Measurements from ENCODE around the gene SOAT2.

SOAT2 gene

DNA sequence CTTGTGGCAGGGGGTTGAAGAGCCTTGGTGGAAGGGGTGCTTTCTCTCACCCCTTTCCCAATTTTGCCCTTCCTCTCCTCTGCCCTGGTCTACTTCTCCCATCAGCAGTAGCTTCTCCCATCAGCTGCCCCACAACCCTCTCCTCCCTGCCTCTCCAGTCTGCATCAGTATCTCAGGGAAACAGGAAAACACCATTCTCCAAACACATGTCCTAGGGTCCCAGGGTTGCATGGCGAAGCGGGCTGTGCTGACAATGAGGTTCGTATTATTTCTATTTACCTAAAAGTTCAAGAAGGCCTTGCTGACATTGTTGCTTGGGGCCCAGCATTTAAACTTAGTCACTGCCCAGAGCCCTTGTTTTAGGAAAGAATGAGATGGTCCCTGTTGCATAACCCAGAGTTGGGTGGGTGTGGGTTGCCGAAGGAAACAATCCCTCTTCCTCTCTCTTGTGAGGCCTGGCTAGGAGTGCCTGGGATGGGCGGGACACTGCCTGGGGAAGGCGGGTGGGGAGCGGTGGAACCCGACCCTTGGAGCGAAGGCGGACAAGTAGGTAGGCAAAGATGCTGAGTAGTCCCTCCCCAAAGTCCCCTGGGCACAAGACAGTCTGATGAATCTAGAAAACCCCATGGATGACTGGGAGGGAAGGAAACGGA, 7.1 kb upstream of the SOAT2 start:
- H3K36me3 ChIP-seq (ENCODE audit: control insufficient read depth in 4 of 4, insufficient read depth in 4 of 4, low read length in 3 of 4), result no peaks in the 10 kb centered on the region
- POLR2A ChIA-PET, result interaction anchor here (3.9 kb wide), 1 partner anchor 16 kb away, joined by 16 read pairs; the partner anchor contains the start of gene SPRYD3
- CTCF ChIA-PET, result interaction anchor here (1.3 to 14.5 kb wide), 3 partner anchors 11 to 28 kb away, joined by 3 to 361 read pairs (median 26); no protein-coding TSS in a partner anchor
- H3K4me3 ChIP-seq (ENCODE audit: control insufficient read depth in 1 of 7, extremely low read depth in 1 of 7, insufficient read depth in 4 of 7, low read depth in 2 of 7, low read length in 6 of 7), result no peak overlapping the region
- H3K27me3 ChIP-seq (replicated peaks in 2 of 5; ENCODE audit: control insufficient read depth in 4 of 5, insufficient read depth in 5 of 5, low read length in 4 of 5), result no peaks in the 10 kb centered on the region
- no peak for DNase-seq
- H3K4me1 ChIP-seq (ENCODE audit: control extremely low read depth in 1 of 4, control insufficient read depth in 4 of 4, insufficient read depth in 4 of 4, low read length in 3 of 4), result peaks cover 2 to 39% (median 32%) of the 10 kb centered on the region in 4 experiments
- H3K9me3 ChIP-seq (ENCODE audit: control extremely low read depth in 1 of 5, control insufficient read depth in 4 of 5, insufficient read depth in 2 of 5, low read depth in 1 of 5, low read length in 4 of 5), result no peaks in the 10 kb centered on the region
- no peak overlapping the region for H3K27ac ChIP-seq (ENCODE audit: insufficient read depth in 1 of 2, low read depth in 1 of 2, low read length in 2 of 2, poor library complexity in 1 of 2, severe bottlenecking in 2 of 2)
- 97% methylated on average over 9 of the region's 11 CpGs for WGBS (ENCODE audit: insufficient coverage)

DNA sequence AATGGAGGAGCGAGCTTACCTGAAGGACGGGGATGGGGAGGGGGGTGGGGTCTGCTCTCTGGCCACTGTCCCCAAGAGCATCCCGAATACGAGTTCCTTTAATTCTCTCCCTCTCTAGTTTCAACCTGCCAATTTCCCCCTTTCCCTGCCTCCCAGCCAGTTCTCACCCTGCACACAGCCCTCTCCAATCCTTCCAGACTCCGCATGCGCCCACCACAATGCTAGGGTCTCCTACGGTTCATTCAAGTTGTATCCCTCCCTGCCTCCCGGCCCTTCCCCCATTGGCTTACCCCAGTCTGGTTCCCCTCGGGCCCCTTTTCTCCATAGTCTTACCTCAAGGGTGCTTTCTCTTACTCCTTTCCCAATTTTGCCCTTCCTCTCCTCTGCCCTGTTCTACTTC, 6.5 kb upstream of the SOAT2 start:
- ChIA-PET CTCF (interaction anchor here (1.6 to 14.5 kb wide), 3 partner anchors 11 to 64 kb away, joined by 4 to 361 read pairs (median 26); no protein-coding TSS in a partner anchor), POLR2A (interaction anchor here (3.9 kb wide), 1 partner anchor 17 kb away, joined by 16 read pairs; the partner anchor contains the start of gene SPRYD3)
- Histone ChIP-seq H3K36me3 (ENCODE audit: control insufficient read depth in 4 of 4, insufficient read depth in 4 of 4, low read length in 3 of 4) (no peaks in the 10 kb centered on the region), H3K4me3 (ENCODE audit: control insufficient read depth in 1 of 7, extremely low read depth in 1 of 7, insufficient read depth in 4 of 7, low read depth in 2 of 7, low read length in 6 of 7) (peak overlapping the region in 6 of 7 experiments; percentile 35 to 77 (median 67)), H3K27me3 (replicated peaks in 2 of 5; ENCODE audit: control insufficient read depth in 4 of 5, insufficient read depth in 5 of 5, low read length in 4 of 5) (no peaks in the 10 kb centered on the region), H3K27ac (ENCODE audit: insufficient read depth in 1 of 2, low read depth in 1 of 2, low read length in 2 of 2, poor library complexity in 1 of 2, severe bottlenecking in 2 of 2) (no peak overlapping the region), H3K9me3 (ENCODE audit: control extremely low read depth in 1 of 5, control insufficient read depth in 4 of 5, insufficient read depth in 2 of 5, low read depth in 1 of 5, low read length in 4 of 5) (no peaks in the 10 kb centered on the region), H3K4me1 (ENCODE audit: control extremely low read depth in 1 of 4, control insufficient read depth in 4 of 4, insufficient read depth in 4 of 4, low read length in 3 of 4) (peaks cover 2 to 39% (median 32%) of the 10 kb centered on the region in 4 experiments)
- WGBS (ENCODE audit: insufficient coverage), result 63% methylated on average over 5 of the region's 9 CpGs
- DNase-seq, result no peak

DNA sequence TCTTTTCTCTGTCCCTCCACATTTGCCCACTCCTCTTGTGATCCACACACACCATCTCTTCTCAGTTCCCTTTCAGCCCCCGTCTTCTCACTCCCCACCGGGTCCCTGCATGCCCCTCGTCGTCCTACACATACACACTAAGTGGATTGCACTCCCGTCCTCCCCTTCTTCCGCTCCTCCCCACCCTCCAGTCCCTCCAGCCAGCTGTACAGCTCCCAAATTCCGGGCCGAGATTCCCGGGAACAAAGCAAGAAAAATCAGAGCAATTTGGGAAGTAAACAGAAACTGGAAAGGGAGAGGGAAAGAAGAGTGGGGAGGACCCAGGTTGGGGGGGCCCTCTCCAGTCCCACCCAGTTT, 6.1 kb upstream of the SOAT2 start:
- peaks cover 2 to 43% (median 35%) of the 10 kb centered on the region in 4 experiments for H3K4me1 ChIP-seq (ENCODE audit: control extremely low read depth in 1 of 4, control insufficient read depth in 4 of 4, insufficient read depth in 4 of 4, low read length in 3 of 4)
- no peaks in the 10 kb centered on the region for H3K9me3 ChIP-seq (ENCODE audit: control extremely low read depth in 1 of 5, control insufficient read depth in 4 of 5, insufficient read depth in 2 of 5, low read depth in 1 of 5, low read length in 4 of 5)
- no peak overlapping the region for H3K27ac ChIP-seq (ENCODE audit: insufficient read depth in 1 of 2, low read depth in 1 of 2, low read length in 2 of 2, poor library complexity in 1 of 2, severe bottlenecking in 2 of 2)
- no peaks in the 10 kb centered on the region for H3K27me3 ChIP-seq (replicated peaks in 2 of 5; ENCODE audit: control insufficient read depth in 4 of 5, insufficient read depth in 5 of 5, low read length in 4 of 5)
- no peaks in the 10 kb centered on the region for H3K36me3 ChIP-seq (ENCODE audit: control insufficient read depth in 4 of 4, insufficient read depth in 4 of 4, low read length in 3 of 4)
- DNase-seq, result peak in 2 of 3 donors; percentile 18 to 24
- CTCF ChIA-PET, result interaction anchor here (1.3 to 14.5 kb wide), 6 partner anchors 12 to 63 kb away, joined by 3 to 361 read pairs (median 12); no protein-coding TSS in a partner anchor
- peak overlapping the region in 6 of 7 experiments; percentile 35 to 77 (median 67) for H3K4me3 ChIP-seq (ENCODE audit: control insufficient read depth in 1 of 7, extremely low read depth in 1 of 7, insufficient read depth in 4 of 7, low read depth in 2 of 7, low read length in 6 of 7)
- POLR2A ChIA-PET, result interaction anchor here (0.9 to 3.9 kb wide), 2 partner anchors 17 to 50 kb away, joined by 3 to 16 read pairs; partner anchors contain the start of gene SPRYD3
- 0% methylated on average over 5 of the region's 9 CpGs for WGBS (ENCODE audit: insufficient coverage)

- H3K4me3 ChIP-seq (ENCODE audit: control insufficient read depth in 1 of 7, extremely low read depth in 1 of 7, insufficient read depth in 4 of 7, low read depth in 2 of 7, low read length in 6 of 7), result peak within 1 kb of the TSS; percentile 30 to 77 (median 66)
- DNase-seq, result peak; percentile 61 to 83 (median 72)
- no peak within 1 kb of the TSS for H3K27ac ChIP-seq (ENCODE audit: insufficient read depth in 1 of 2, low read depth in 1 of 2, low read length in 2 of 2, poor library complexity in 1 of 2, severe bottlenecking in 2 of 2)
- no peaks in the 10 kb centered on the region for H3K36me3 ChIP-seq (ENCODE audit: control insufficient read depth in 4 of 4, insufficient read depth in 4 of 4, low read length in 3 of 4)
- ChIA-PET POLR2A (interaction anchor here (0.9 to 3.9 kb wide), 3 partner anchors 11 to 50 kb away, joined by 3 to 16 read pairs (median 4); partner anchors contain the start of gene SPRYD3), CTCF (interaction anchor here (0.9 to 14.5 kb wide), 9 partner anchors 12 to 63 kb away, joined by 3 to 361 read pairs (median 7); partner anchors contain the start of gene SPRYD3)
- H3K4me1 ChIP-seq (ENCODE audit: control extremely low read depth in 1 of 4, control insufficient read depth in 4 of 4, insufficient read depth in 4 of 4, low read length in 3 of 4), result peaks cover 6 to 49% (median 40%) of the 10 kb centered on the region in 4 experiments
- no peaks in the 10 kb centered on the region for H3K27me3 ChIP-seq (replicated peaks in 2 of 5; ENCODE audit: control insufficient read depth in 4 of 5, insufficient read depth in 5 of 5, low read length in 4 of 5)
- under 1% methylated on average over 38 of the region's 51 CpGs for WGBS (ENCODE audit: insufficient coverage)
- H3K9me3 ChIP-seq (ENCODE audit: control extremely low read depth in 1 of 5, control insufficient read depth in 4 of 5, insufficient read depth in 2 of 5, low read depth in 1 of 5, low read length in 4 of 5), result no peaks in the 10 kb centered on the region
Observed at GRCh38 chr12:53097564-53098353, 5.5 kb upstream of the SOAT2 start, which contains the start of gene IGFBP6. TSS of gene IGFBP6 (plus strand) at chr12:53097667. CDS start at chr12:53097718, 51 bp downstream.

DNA sequence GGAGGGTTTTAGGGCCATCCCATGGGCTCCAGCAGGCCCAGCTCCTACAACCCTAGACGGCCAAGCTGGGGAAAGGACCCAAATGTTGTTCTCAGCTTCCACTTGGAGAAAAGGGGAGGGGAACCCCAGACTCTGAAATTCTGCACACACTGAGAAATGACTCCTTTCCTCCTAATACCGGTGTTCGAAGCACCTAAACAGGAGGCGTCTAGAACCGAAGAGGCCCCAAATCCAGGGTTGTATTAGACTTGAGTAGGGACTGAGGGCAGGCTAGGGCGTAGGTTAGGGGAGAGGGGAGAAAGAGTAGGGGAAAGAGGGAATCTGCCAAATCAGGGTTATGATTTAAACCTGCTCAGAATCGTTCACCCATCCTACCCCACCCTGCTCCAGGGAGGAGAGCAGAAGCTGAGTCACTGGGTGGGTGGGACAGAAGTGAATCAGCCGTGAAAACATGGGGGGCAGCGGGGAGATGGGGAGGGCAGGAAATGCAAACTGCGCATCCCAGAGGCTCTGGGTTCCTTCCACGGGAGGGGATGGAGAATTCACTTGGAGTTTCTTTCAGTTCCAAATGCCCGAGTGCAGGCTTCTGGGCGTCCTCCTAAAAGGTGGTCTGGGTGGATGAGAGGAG, 4.8 kb upstream of the SOAT2 start:
- Histone ChIP-seq H3K27ac (ENCODE audit: insufficient read depth in 1 of 2, low read depth in 1 of 2, low read length in 2 of 2, poor library complexity in 1 of 2, severe bottlenecking in 2 of 2) (no peak overlapping the region), H3K9me3 (ENCODE audit: control extremely low read depth in 1 of 5, control insufficient read depth in 4 of 5, insufficient read depth in 2 of 5, low read depth in 1 of 5, low read length in 4 of 5) (no peaks in the 10 kb centered on the region), H3K4me3 (ENCODE audit: control insufficient read depth in 1 of 7, extremely low read depth in 1 of 7, insufficient read depth in 4 of 7, low read depth in 2 of 7, low read length in 6 of 7) (peak overlapping the region in 6 of 7 experiments; percentile 30 to 77 (median 67)), H3K36me3 (ENCODE audit: control insufficient read depth in 4 of 4, insufficient read depth in 4 of 4, low read length in 3 of 4) (no peaks in the 10 kb centered on the region), H3K27me3 (replicated peaks in 2 of 5; ENCODE audit: control insufficient read depth in 4 of 5, insufficient read depth in 5 of 5, low read length in 4 of 5) (no peaks in the 10 kb centered on the region), H3K4me1 (ENCODE audit: control extremely low read depth in 1 of 4, control insufficient read depth in 4 of 4, insufficient read depth in 4 of 4, low read length in 3 of 4) (peaks cover 7 to 56% (median 48%) of the 10 kb centered on the region in 4 experiments)
- CTCF ChIA-PET, result interaction anchor here (0.8 to 14.5 kb wide), 17 partner anchors 13 to 62 kb away, joined by 3 to 361 read pairs (median 4); partner anchors contain the start of gene SPRYD3
- POLR2A ChIA-PET, result interaction anchor here (0.6 to 3.9 kb wide), 5 partner anchors 12 to 153 kb away, joined by 3 to 16 read pairs (median 4); partner anchors contain the start of gene SPRYD3
- DNase-seq, result peak in 2 of 3 donors; percentile 19 to 22
- WGBS (ENCODE audit: insufficient coverage), result 31% methylated on average over 9 of the region's 13 CpGs

GRCh38 chr12:53099071-53099882, 4.0 kb upstream of the SOAT2 start:
- WGBS (ENCODE audit: insufficient coverage), result 86% methylated on average over 2 of the region's 6 CpGs
- no peaks in the 10 kb centered on the region for H3K27me3 ChIP-seq (replicated peaks in 2 of 5; ENCODE audit: control insufficient read depth in 4 of 5, insufficient read depth in 5 of 5, low read length in 4 of 5)
- H3K36me3 ChIP-seq (ENCODE audit: control insufficient read depth in 4 of 4, insufficient read depth in 4 of 4, low read length in 3 of 4), result no peaks in the 10 kb centered on the region
- H3K27ac ChIP-seq (ENCODE audit: insufficient read depth in 1 of 2, low read depth in 1 of 2, low read length in 2 of 2, poor library complexity in 1 of 2, severe bottlenecking in 2 of 2), result no peak overlapping the region
- peak overlapping the region in 3 of 7 experiments; percentile 19 to 77 (median 20) for H3K4me3 ChIP-seq (ENCODE audit: control insufficient read depth in 1 of 7, extremely low read depth in 1 of 7, insufficient read depth in 4 of 7, low read depth in 2 of 7, low read length in 6 of 7)
- peak; percentile 88 to 95 (median 95) for DNase-seq
- no peaks in the 10 kb centered on the region for H3K9me3 ChIP-seq (ENCODE audit: control extremely low read depth in 1 of 5, control insufficient read depth in 4 of 5, insufficient read depth in 2 of 5, low read depth in 1 of 5, low read length in 4 of 5)
- ChIA-PET POLR2A (interaction anchor here (0.6 to 3.9 kb wide), 5 partner anchors 13 to 152 kb away, joined by 3 to 16 read pairs (median 4); partner anchors contain the start of gene SPRYD3), CTCF (interaction anchor here (0.8 to 14.5 kb wide), 14 partner anchors 14 to 88 kb away, joined by 3 to 361 read pairs (median 5); partner anchors contain the start of gene SPRYD3)
- peaks cover 7 to 56% (median 51%) of the 10 kb centered on the region in 4 experiments for H3K4me1 ChIP-seq (ENCODE audit: control extremely low read depth in 1 of 4, control insufficient read depth in 4 of 4, insufficient read depth in 4 of 4, low read length in 3 of 4)

All from common myeloid progenitor, CD34-positive (primary cell).